ENCODE measurements around the gene CYTH4.

Gene CYTH4

DNA sequence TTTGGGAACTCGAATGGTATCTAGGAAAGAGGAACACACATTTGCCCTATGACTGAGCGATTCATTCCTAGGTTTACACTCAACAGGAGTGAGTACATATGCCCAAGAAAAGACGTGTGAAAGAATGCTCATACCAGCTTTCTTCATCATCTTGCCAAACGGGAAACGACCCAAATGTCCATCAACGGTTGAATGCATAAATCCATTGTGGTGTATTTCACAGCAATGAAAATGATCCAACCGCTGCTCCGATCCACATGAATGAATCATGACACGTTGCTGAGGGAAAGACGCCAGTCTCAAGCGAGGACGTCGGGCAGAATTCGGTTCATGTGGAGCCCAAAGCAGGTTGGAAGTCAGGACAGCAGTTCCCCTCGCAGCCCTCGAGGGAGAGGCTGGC is 71.5 kb downstream of the CYTH4 start:
- no peak for DNase-seq

- DNase-seq = no peak
Measured at GRCh38 chr22:37354261-37354660, 72.0 kb downstream of the CYTH4 start.

- no peak for DNase-seq
Measured at GRCh38 chr22:37354670-37355069, 72.4 kb downstream of the CYTH4 start.

DNA sequence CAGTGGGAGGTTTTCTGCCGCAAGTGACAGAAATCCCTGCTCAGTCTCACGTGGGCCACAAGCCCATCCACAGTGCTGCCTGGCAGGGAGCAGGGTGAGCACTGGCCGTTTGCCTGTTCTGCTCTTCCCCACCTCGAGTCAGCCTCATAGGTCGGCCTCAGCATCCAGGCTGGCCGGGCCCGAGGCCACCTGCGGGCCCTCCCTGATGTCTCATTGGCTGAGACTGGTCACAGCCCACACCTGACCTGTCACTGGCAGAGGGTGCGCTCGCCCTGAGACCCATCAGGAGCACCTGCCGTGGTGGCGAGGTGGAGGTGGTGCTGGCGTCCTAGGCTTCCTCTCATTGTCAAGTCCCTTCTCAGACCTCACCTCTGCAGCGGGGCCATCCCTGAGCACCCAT is 72.9 kb downstream of the CYTH4 start:
- DNase-seq = no peak

- DNase-seq = no peak
Measured at GRCh38 chr22:37356922-37357321, 74.6 kb downstream of the CYTH4 start.

GRCh38 chr22:37357446-37358075 is 75.3 kb downstream of the CYTH4 start:
- no peak for DNase-seq

DNA sequence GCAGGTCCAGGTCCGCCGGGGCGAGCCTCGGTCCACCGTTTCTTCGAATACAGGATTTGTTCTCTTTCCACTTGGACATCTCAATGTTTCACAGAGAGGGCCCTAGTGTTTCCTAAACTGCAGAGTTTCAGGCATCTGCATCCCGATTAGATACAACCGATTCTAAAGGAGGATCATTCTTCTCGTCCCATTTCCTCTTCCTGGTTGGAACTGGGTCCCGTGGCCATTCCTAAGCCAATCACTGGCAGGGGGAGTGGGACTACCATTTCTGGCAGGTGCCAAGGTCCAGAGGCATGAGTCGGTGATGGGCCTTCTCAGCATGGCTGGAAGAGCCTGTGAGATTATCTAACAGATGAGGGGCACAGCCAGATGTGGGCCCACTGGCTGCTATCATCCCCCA is 76.1 kb downstream of the CYTH4 start:
- DNase-seq = no peak

GRCh38 chr22:37358917-37359316 is 76.6 kb downstream of the CYTH4 start:
- DNase-seq = no peak

DNA sequence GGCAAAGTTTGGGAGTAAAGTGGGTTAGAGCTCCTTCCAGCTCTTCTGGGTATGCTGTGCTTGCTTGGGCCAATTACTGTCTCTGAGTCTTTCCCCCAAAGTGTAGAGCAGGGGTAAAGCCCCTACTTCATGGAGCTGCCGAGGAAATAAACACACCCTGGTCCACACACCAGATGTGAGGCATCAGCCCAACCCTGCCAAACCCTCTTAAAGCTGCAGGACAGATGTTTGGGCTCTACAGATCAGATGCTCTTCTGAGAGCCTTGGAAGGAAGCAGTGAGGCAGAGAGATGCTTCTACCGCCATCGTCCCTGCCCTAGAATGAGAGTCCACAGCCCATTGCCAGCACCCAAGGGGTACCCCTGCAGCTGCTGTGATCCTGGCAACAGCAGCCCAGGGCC is 80.3 kb downstream of the CYTH4 start:
- no peak for DNase-seq

DNA sequence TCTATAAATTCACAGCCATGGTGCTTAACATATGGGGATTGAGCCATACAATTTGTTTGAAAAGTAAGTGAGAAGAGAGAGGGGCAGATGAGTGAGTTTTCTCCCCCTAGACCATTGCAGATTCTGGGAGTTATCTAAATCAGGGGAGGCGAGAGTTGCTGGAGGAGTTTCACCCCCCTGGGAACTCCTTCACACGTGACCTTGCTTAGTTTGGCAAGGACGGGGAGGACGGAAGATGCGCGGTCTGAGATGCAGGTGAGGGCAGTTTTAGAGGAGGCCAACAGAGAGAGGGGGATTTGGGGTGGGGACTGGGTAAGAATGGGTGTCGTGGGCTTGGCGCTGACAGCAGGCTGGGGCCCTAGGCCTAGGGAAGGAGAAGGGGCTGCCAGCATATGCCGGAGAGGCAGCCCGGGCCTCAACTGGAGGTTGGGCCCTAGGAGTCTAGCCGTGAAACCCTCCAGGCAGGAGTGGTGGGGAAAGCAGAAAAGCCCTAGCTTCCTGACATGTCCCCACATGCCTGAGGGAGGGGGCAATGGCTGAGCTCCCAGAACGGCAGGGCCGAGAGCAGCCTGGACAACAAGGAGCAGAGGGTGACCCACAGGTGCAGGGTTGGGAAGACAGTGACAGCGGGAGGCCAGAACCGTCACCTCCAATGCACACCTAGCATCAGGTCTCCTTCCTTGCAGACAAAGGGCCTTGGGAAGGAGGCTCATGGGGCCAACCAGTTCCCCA is 81.1 kb downstream of the CYTH4 start:
- DNase-seq = no peak
